Adipocyte (in vitro differentiated cells): Measurements from ENCODE around the gene FBP2.
"Not testable (repeated sequence)": the region's sequence is repeated elsewhere in the genome, so short reads cannot be mapped to it uniquely, and the experiment has no call there.

ENCODE experiments used
- DNase-seq: peaks from one replicate; pipeline ENCODE4 v3.0.0-alpha.2; 2015; ENCODE audit warnings: low read depth
- H3K27me3 ChIP-seq: replicated peaks from 2 replicates; pipeline ENCODE4 v1.7.0; 2013; ENCODE audit warnings: mild to moderate bottlenecking, low read length, moderate library complexity; ENCODE audit not compliant: control insufficient read depth, insufficient read depth
- H3K36me3 ChIP-seq: 2 replicates; pipeline ENCODE4 v1.7.0; 2013; ENCODE audit warnings: low read length, mild to moderate bottlenecking, moderate library complexity; ENCODE audit not compliant: control insufficient read depth, insufficient read depth, severe bottlenecking
- H3K4me1 ChIP-seq: 2 replicates; pipeline ENCODE4 v1.7.0; 2013; ENCODE audit warnings: mild to moderate bottlenecking, low read length, moderate library complexity; ENCODE audit not compliant: control insufficient read depth, insufficient read depth
- H3K4me3 ChIP-seq: 2 replicates; pipeline ENCODE4 v1.7.0; 2013; ENCODE audit warnings: mild to moderate bottlenecking, low read length, moderate library complexity
- H3K9ac ChIP-seq: 2 replicates; pipeline ENCODE4 v1.7.0; 2013; ENCODE audit warnings: mild to moderate bottlenecking, low read length, moderate library complexity
- H3K9me3 ChIP-seq: 2 replicates; pipeline ENCODE4 v1.7.0; 2013; ENCODE audit warnings: mild to moderate bottlenecking, low read length, moderate library complexity; ENCODE audit not compliant: control insufficient read depth

FBP2 gene

GRCh38 chr9:94606646-94607422 lies 13.2 kb upstream of the FBP2 start:
- peaks cover 48% of the 10 kb centered on the region for H3K27me3 ChIP-seq
- H3K9me3 ChIP-seq: no peaks in the 10 kb centered on the region
- no peaks in the 10 kb centered on the region for H3K36me3 ChIP-seq
- DNase-seq: no peak
- H3K4me3 ChIP-seq: no peak overlapping the region
- H3K4me1 ChIP-seq: peaks cover 6% of the 10 kb centered on the region
- H3K9ac ChIP-seq: no peak overlapping the region

- Histone ChIP-seq H3K27me3 (peaks cover 38% of the 10 kb centered on the region), H3K9me3 (no peaks in the 10 kb centered on the region), H3K36me3 (no peaks in the 10 kb centered on the region), H3K4me3 (peak overlapping the region; percentile 25), H3K9ac (no peak overlapping the region), H3K4me1 (peaks cover 6% of the 10 kb centered on the region)
- DNase-seq: peak; percentile 79
These were observed 9.9 kb upstream of the FBP2 start for GRCh38 chr9:94603259-94604160.

- Histone ChIP-seq H3K4me1 (peaks cover 6% of the 10 kb centered on the region), H3K36me3 (no peaks in the 10 kb centered on the region), H3K9ac (no peak overlapping the region), H3K9me3 (no peaks in the 10 kb centered on the region), H3K4me3 (no peak overlapping the region), H3K27me3 (peaks cover 35% of the 10 kb centered on the region)
- DNase-seq: no peak
These were observed 9.0 kb upstream of the FBP2 start for GRCh38 chr9:94602666-94603065.

- Histone ChIP-seq H3K9ac (no peak overlapping the region), H3K27me3 (peaks cover 16% of the 10 kb centered on the region), H3K4me3 (no peak overlapping the region), H3K9me3 (no peaks in the 10 kb centered on the region), H3K4me1 (peaks cover 6% of the 10 kb centered on the region), H3K36me3 (no peaks in the 10 kb centered on the region)
- no peak for DNase-seq
These were observed 7.1 kb upstream of the FBP2 start for GRCh38 chr9:94600715-94601114.

GRCh38 chr9:94600258-94600657 lies 6.6 kb upstream of the FBP2 start:
- no peak overlapping the region for H3K4me3 ChIP-seq
- H3K9ac ChIP-seq: no peak overlapping the region
- no peaks in the 10 kb centered on the region for H3K9me3 ChIP-seq
- no peaks in the 10 kb centered on the region for H3K36me3 ChIP-seq
- peaks cover 6% of the 10 kb centered on the region for H3K4me1 ChIP-seq
- no peak for DNase-seq
- H3K27me3 ChIP-seq: peaks cover 12% of the 10 kb centered on the region

- H3K9me3 ChIP-seq: no peaks in the 10 kb centered on the region
- H3K4me3 ChIP-seq: no peak overlapping the region
- peaks cover 6% of the 10 kb centered on the region for H3K4me1 ChIP-seq
- DNase-seq: no peak
- H3K36me3 ChIP-seq: no peaks in the 10 kb centered on the region
- no peak overlapping the region for H3K9ac ChIP-seq
- peaks cover 8% of the 10 kb centered on the region for H3K27me3 ChIP-seq
These were observed 5.5 kb upstream of the FBP2 start for GRCh38 chr9:94599102-94599501.

GRCh38 chr9:94592683-94593082 lies 941 bp downstream of the FBP2 start:
- peaks cover 16% of the 10 kb centered on the region for H3K27me3 ChIP-seq
- not testable (repeated sequence) for H3K9me3 ChIP-seq, DNase-seq, H3K4me3 ChIP-seq, H3K4me1 ChIP-seq, H3K9ac ChIP-seq, H3K36me3 ChIP-seq

- Histone ChIP-seq H3K27me3 (peaks cover 16% of the 10 kb centered on the region), H3K9me3 (no peaks in the 10 kb centered on the region), H3K9ac (no peak overlapping the region), H3K4me1 (peaks cover 5% of the 10 kb centered on the region), H3K36me3 (no peaks in the 10 kb centered on the region), H3K4me3 (no peak overlapping the region)
- DNase-seq: no peak
These were observed 1.7 kb downstream of the FBP2 start for GRCh38 chr9:94591876-94592275.

- not testable (repeated sequence) for H3K9me3 ChIP-seq, DNase-seq, H3K4me1 ChIP-seq, H3K9ac ChIP-seq, H3K4me3 ChIP-seq, H3K36me3 ChIP-seq
- peaks cover 16% of the 10 kb centered on the region for H3K27me3 ChIP-seq
These were observed 2.5 kb downstream of the FBP2 start for GRCh38 chr9:94591046-94591545.

GRCh38 chr9:94588681-94589080 lies 4.9 kb downstream of the FBP2 start:
- Histone ChIP-seq H3K27me3 (peaks cover 15% of the 10 kb centered on the region), H3K36me3 (no peaks in the 10 kb centered on the region), H3K9me3 (no peaks in the 10 kb centered on the region), H3K9ac (no peak overlapping the region), H3K4me3 (no peak overlapping the region), H3K4me1 (peaks cover 5% of the 10 kb centered on the region)
- no peak for DNase-seq

GRCh38 chr9:94586814-94587213 lies 6.8 kb downstream of the FBP2 start:
- H3K4me3 ChIP-seq: peak overlapping the region; percentile 3
- peak; percentile 37 for DNase-seq

More at GRCh38 chr9:94586814-94587213, 6.8 kb downstream of the FBP2 start:
- H3K9me3 ChIP-seq: no peaks in the 10 kb centered on the region
- no peak overlapping the region for H3K9ac ChIP-seq
- peaks cover 6% of the 10 kb centered on the region for H3K27me3 ChIP-seq
- H3K36me3 ChIP-seq: no peaks in the 10 kb centered on the region
- H3K4me1 ChIP-seq: peaks cover 5% of the 10 kb centered on the region
